OCI-LY3 (cell line): ENCODE data around the gene SMURF1.

Source experiments
- CTCF ChIP-seq: fragments of 200-600, 300-600 bp; sonication (generic); IDR thresholded peaks from 2 replicates; pipeline ENCODE4 v1.5.1; 2014; ENCODE audit warnings: antibody characterized with exemption, low read length, low read depth
- EZH2phosphoT487 ChIP-seq: fragments of 200-600 bp; shearing (Covaris generic); IDR thresholded peaks from 2 replicates; pipeline ENCODE4 v1.6.1; 2018; ENCODE audit warnings: antibody characterized with exemption, mixed run types, low read depth

DNA sequence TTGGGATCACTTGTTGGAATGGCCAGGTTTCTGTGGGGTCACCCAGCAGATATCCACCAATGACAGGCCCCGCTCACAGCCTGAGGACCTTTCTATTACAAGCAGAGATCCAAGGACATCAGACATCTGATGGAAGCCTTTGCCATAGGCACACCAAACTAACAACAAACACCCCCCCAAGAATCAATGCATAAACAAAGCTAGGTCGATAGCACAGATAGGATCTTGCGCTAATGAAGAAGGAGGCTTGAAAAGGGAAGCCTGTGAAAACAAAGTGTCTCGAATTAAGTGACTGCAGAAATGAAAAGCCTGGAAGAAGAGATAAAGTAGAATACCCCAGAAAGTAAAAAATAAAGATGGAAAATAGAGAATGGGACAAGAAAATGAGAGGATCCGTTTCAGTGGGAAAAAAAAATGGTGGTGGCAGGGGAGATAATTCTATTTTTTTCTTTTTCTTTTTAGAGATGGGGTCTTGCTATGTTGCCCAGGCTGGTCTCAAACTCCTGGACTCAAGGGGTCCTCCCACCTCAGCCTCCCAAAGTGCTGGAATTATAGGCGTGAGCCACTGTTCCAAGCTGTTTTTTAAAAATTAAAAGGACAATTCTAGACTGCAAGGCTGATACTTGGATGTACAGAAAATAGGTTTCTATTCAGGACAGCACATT is 26.3 kb upstream of the SMURF1 start:
- TF ChIP-seq CTCF (no peak), EZH2phosphoT487 (no peak)
